Smooth muscle cell (in vitro differentiated cells): ENCODE data around the gene GXYLT2. TPM values are rescaled to one million over a fixed set of nuclear protein-coding genes. Genes with fewer than 3 reads are reported as not detected.
A peak's percentile ranks its signal among the peaks of the same experiment; 100 is the strongest.

Experiments
- DNase-seq: peaks from one replicate; lab custom pipeline; 2025; ENCODE audit not compliant: unreplicated experiment; lab: John Stamatoyannopoulos, UW
- H2AFZ ChIP-seq: fragments of 200-600 bp; sonication (generic); 2 replicates; pipeline ENCODE4 v1.6.0; 2016; ENCODE audit warnings: antibody characterized with exemption, low read depth, mild to moderate bottlenecking
- H3F3A ChIP-seq: fragments of 200-600 bp; sonication (generic); 2 replicates; pipeline ENCODE4 v1.6.0; 2017; ENCODE audit warnings: antibody characterized with exemption, low read depth
- H3K27ac ChIP-seq: fragments of 200-600 bp; sonication (generic); 2 replicates; pipeline ENCODE4 v1.5.1; 2016; ENCODE audit warnings: low read depth, mild to moderate bottlenecking
- H3K27me3 ChIP-seq: fragments of 200-600 bp; sonication (generic); 2 replicates; pipeline ENCODE4 v1.6.1; 2016; ENCODE audit warnings: low read depth, mild to moderate bottlenecking
- H3K36me3 ChIP-seq: fragments of 200-600 bp; sonication (generic); 2 replicates; pipeline ENCODE4 v1.5.1; 2016; ENCODE audit warnings: low read depth
- H3K4me1 ChIP-seq: fragments of 200-600 bp; sonication (generic); 2 replicates; pipeline ENCODE4 v1.5.1; 2016; ENCODE audit warnings: low read depth
- H3K4me2 ChIP-seq: fragments of 200-600 bp; sonication (generic); 2 replicates; pipeline ENCODE4 v1.6.0; 2016; ENCODE audit warnings: mild to moderate bottlenecking
- H3K4me3 ChIP-seq: fragments of 200-600 bp; sonication (generic); 2 replicates; pipeline ENCODE4 v1.5.1; 2016; ENCODE audit warnings: mild to moderate bottlenecking
- H3K79me2 ChIP-seq: fragments of 200-600 bp; sonication (generic); 2 replicates; pipeline ENCODE4 v1.6.0; 2016; ENCODE audit warnings: low read depth, mild to moderate bottlenecking
- H3K9ac ChIP-seq: fragments of 200-600 bp; sonication (generic); 2 replicates; pipeline ENCODE4 v1.6.0; 2016; ENCODE audit warnings: low read depth
- H3K9me3 ChIP-seq: fragments of 200-600 bp; sonication (generic); replicated peaks from 2 replicates; pipeline ENCODE4 v1.5.1; 2016; ENCODE audit warnings: low read depth
- H4K20me1 ChIP-seq: fragments of 200-600 bp; sonication (generic); 2 replicates; pipeline ENCODE4 v1.6.0; 2016; ENCODE audit warnings: low read depth
- CTCF ChIP-seq: fragments of 200-600 bp; sonication (generic); IDR thresholded peaks from 2 replicates; pipeline ENCODE4 v1.5.1; 2017; ENCODE audit warnings: borderline replicate concordance, mild to moderate bottlenecking, antibody characterized with exemption; ENCODE audit not compliant: insufficient read depth, poor library complexity, severe bottlenecking
- WGBS: methylation state at CpG from one replicate; pipeline ENCODE4 v1.1.7; 2016; ENCODE audit warnings: low lambda C conversion rate; 5-methylcytosine and 5-hydroxymethylcytosine counted together
- polyA plus RNA-seq: library from polyadenylated mRNA; unstranded; fragments of >200 nt; fragmentation: Nextera tagmentation; extraction: Ambion mirVana; gene quantifications from 2 replicates; pipeline ENCODE4 v1.2.1, GENCODE V29; 2016
- total RNA-seq: library from RNA; depleted of rRNA; stranded (reverse); fragments of >200 nt; gene quantifications from 2 replicates; pipeline ENCODE4 v1.2.3, GENCODE V29; 2014

Gene GXYLT2
- total and polyA plus RNA-seq, 2 experiments from 2014 or later = 17.0 to 19.0 TPM

- no peak overlapping the region for H2AFZ ChIP-seq
- peaks cover 29% of the 10 kb centered on the region for H3K4me1 ChIP-seq
- H3K9me3 ChIP-seq = no peaks in the 10 kb centered on the region
- H3K27ac ChIP-seq = no peak overlapping the region
- H3K4me2 ChIP-seq = no peak overlapping the region
- no peak overlapping the region for H3K4me3 ChIP-seq
- TF ChIP-seq CTCF = no peak
- H3K36me3 ChIP-seq = no peaks in the 10 kb centered on the region
- peaks cover 31% of the 10 kb centered on the region for H4K20me1 ChIP-seq
- H3F3A ChIP-seq = no peaks in the 10 kb centered on the region
- H3K79me2 ChIP-seq = no peaks in the 10 kb centered on the region
- no peak for DNase-seq
- 95% methylated on average over 10 of the region's 10 CpGs for WGBS
- no peaks in the 10 kb centered on the region for H3K27me3 ChIP-seq
- H3K9ac ChIP-seq = no peak overlapping the region
These were observed 107.5 kb downstream of the GXYLT2 start for GRCh38 chr3:72995337-72995736.

- H3K9ac ChIP-seq = peak overlapping the region; percentile 98
- 86% methylated on average over 20 of the region's 20 CpGs for WGBS
- H3K27me3 ChIP-seq = no peaks in the 10 kb centered on the region
- DNase-seq = no peak
- H4K20me1 ChIP-seq = peaks cover 38% of the 10 kb centered on the region
- no peaks in the 10 kb centered on the region for H3F3A ChIP-seq
- peak overlapping the region; percentile 88 for H2AFZ ChIP-seq
- H3K36me3 ChIP-seq = no peaks in the 10 kb centered on the region
- TF ChIP-seq CTCF = no peak
- H3K79me2 ChIP-seq = no peaks in the 10 kb centered on the region
- H3K4me1 ChIP-seq = peaks cover 29% of the 10 kb centered on the region
- H3K9me3 ChIP-seq = no peaks in the 10 kb centered on the region
- peak overlapping the region; percentile 99 for H3K4me3 ChIP-seq
- H3K27ac ChIP-seq = peak overlapping the region; percentile 97
- H3K4me2 ChIP-seq = peak overlapping the region; percentile 99
These were observed 108.3 kb downstream of the GXYLT2 start for GRCh38 chr3:72996121-72996472.

GRCh38 chr3:72996473-72997333, 108.9 kb downstream of the GXYLT2 start, which contains the start of gene PPP4R2:
PPP4R2 (plus strand) TSS chr3:72996811; CDS start chr3:72997038, 227 bp downstream.
- WGBS = 2% methylated on average over 41 of the region's 75 CpGs
- Histone ChIP-seq H4K20me1 (peaks cover 44% of the 10 kb centered on the region), H3K4me3 (peak within 1 kb of the TSS; percentile 99), H3K27ac (peak within 1 kb of the TSS; percentile 97), H3K79me2 (no peaks in the 10 kb centered on the region), H3K27me3 (no peaks in the 10 kb centered on the region), H3K4me2 (peak within 1 kb of the TSS; percentile 99), H3K9ac (peak within 1 kb of the TSS; percentile 98), H3F3A (no peaks in the 10 kb centered on the region), H3K9me3 (no peaks in the 10 kb centered on the region), H3K36me3 (no peaks in the 10 kb centered on the region), H2AFZ (peak within 1 kb of the TSS; percentile 88), H3K4me1 (peaks cover 29% of the 10 kb centered on the region)
- DNase-seq = peak; percentile 71
- no peak for TF ChIP-seq CTCF
